ENCODE data around the gene NDUFS6. TPM values are rescaled to one million over a fixed set of nuclear protein-coding genes. Genes with fewer than 3 reads are reported as not detected.

The NDUFS6 gene
- total RNA-seq, 4 donors from 2014 or later: 38.9 to 64.5 (median 51.2) TPM

GRCh38 chr5:1818784-1819183 is 17.6 kb downstream of the NDUFS6 start:
- TF ChIP-seq, protein P1, sequence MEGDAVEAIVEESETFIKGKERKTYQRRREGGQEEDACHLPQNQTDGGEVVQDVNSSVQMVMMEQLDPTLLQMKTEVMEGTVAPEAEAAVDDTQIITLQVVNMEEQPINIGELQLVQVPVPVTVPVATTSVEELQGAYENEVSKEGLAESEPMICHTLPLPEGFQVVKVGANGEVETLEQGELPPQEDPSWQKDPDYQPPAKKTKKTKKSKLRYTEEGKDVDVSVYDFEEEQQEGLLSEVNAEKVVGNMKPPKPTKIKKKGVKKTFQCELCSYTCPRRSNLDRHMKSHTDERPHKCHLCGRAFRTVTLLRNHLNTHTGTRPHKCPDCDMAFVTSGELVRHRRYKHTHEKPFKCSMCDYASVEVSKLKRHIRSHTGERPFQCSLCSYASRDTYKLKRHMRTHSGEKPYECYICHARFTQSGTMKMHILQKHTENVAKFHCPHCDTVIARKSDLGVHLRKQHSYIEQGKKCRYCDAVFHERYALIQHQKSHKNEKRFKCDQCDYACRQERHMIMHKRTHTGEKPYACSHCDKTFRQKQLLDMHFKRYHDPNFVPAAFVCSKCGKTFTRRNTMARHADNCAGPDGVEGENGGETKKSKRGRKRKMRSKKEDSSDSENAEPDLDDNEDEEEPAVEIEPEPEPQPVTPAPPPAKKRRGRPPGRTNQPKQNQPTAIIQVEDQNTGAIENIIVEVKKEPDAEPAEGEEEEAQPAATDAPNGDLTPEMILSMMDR (IDR thresholded peaks at IDR 0.05): no peak
- no peak for TF ChIP-seq POLR2AphosphoS5 (IDR thresholded peaks at IDR 0.05)
- no peak for TF ChIP-seq POLR2A (IDR thresholded peaks at IDR 0.05)
- TF ChIP-seq EP300 (IDR thresholded peaks at IDR 0.05): no peak
- H3K36me3 ChIP-seq: peaks cover 88% of the 10 kb centered on the region
- H3K27me3 ChIP-seq: no peaks in the 10 kb centered on the region
- H3K27ac ChIP-seq: no peak overlapping the region
- no peak overlapping the region for H3K4me3 ChIP-seq
- 88% methylated on average over 5 of the region's 5 CpGs for WGBS
- no peak for DNase-seq (ENCODE audit: low spot score in 2 of 2)
- H3K4me1 ChIP-seq: no peaks in the 10 kb centered on the region
- no peaks in the 10 kb centered on the region for H3K9me3 ChIP-seq

GRCh38 chr5:1819458-1819857 is 18.3 kb downstream of the NDUFS6 start:
- TF ChIP-seq POLR2A (IDR thresholded peaks at IDR 0.05) (no peak), EP300 (IDR thresholded peaks at IDR 0.05) (no peak), POLR2AphosphoS5 (IDR thresholded peaks at IDR 0.05) (no peak)
- TF ChIP-seq, protein P1 (IDR thresholded peaks at IDR 0.05): no peak
- H3K4me3 ChIP-seq: no peak overlapping the region
- no peaks in the 10 kb centered on the region for H3K9me3 ChIP-seq
- no peaks in the 10 kb centered on the region for H3K4me1 ChIP-seq
- WGBS: 94% methylated on average over 2 of the region's 2 CpGs
- H3K27me3 ChIP-seq: no peaks in the 10 kb centered on the region
- peaks cover 86% of the 10 kb centered on the region for H3K36me3 ChIP-seq
- DNase-seq (ENCODE audit: low spot score in 2 of 2): peak in 1 of 2 donors; percentile 20
- no peak overlapping the region for H3K27ac ChIP-seq

DNA sequence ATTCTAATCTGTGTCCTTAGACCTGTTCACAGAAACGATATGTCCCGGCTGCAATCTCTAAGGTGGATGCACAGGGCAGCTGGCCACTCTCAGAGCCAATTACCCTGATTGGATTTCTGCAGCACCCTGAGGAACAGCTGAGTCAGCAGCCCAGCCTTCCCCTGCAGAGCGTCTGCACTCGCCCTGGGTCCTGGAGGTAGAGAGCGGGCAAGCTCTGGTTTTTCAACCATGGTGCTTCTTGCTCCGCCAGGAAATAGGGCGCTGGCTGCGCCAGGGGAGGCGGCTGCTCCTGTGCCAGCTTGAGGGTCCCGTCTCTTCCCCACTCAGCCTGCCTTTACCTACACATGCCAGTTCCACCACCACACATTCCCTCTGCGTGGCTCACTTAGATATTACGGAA is 19.2 kb downstream of the NDUFS6 start:
- peaks cover 86% of the 10 kb centered on the region for H3K36me3 ChIP-seq
- no peaks in the 10 kb centered on the region for H3K9me3 ChIP-seq
- TF ChIP-seq POLR2A (IDR thresholded peaks at IDR 0.05) (no peak), POLR2AphosphoS5 (IDR thresholded peaks at IDR 0.05) (no peak), EP300 (IDR thresholded peaks at IDR 0.05) (no peak)
- TF ChIP-seq, protein P1 (IDR thresholded peaks at IDR 0.05): no peak
- no peak overlapping the region for H3K4me3 ChIP-seq
- no peaks in the 10 kb centered on the region for H3K4me1 ChIP-seq
- no peak overlapping the region for H3K27ac ChIP-seq
- WGBS: 88% methylated on average over 12 of the region's 12 CpGs
- no peak for DNase-seq (ENCODE audit: low spot score in 2 of 2)
- H3K27me3 ChIP-seq: no peaks in the 10 kb centered on the region

DNA sequence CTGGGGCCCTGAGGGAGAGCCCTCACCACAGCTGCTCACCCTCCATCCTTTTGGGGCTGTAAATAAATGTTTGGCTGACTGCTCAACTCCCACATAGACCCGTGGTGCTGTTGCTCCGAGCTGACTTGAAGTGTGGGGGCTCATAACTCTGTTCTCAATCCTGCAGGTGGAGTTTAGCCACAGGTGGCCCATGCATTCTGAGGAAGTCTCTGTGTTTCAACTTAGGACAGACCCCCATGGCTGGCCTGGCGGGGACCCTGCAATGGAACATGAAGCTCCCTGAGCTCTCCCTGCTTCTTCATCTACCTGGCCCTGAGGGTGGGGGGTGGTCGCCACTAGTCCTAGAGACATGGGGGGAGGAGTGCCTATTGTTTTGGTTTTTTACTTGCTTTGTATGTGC is 19.7 kb downstream of the NDUFS6 start:
- Histone ChIP-seq H3K27me3 (no peaks in the 10 kb centered on the region), H3K4me3 (no peak overlapping the region), H3K9me3 (no peaks in the 10 kb centered on the region), H3K27ac (no peak overlapping the region), H3K4me1 (no peaks in the 10 kb centered on the region), H3K36me3 (peaks cover 82% of the 10 kb centered on the region)
- TF ChIP-seq EP300 (IDR thresholded peaks at IDR 0.05): no peak
- TF ChIP-seq POLR2A (IDR thresholded peaks at IDR 0.05): no peak
- no peak for TF ChIP-seq POLR2AphosphoS5 (IDR thresholded peaks at IDR 0.05)
- TF ChIP-seq, protein P1 (IDR thresholded peaks at IDR 0.05): no peak
- no peak for DNase-seq (ENCODE audit: low spot score in 2 of 2)
- WGBS: 89% methylated on average over 4 of the region's 4 CpGs

- Histone ChIP-seq H3K4me1 (no peaks in the 10 kb centered on the region), H3K27ac (no peak overlapping the region), H3K27me3 (no peaks in the 10 kb centered on the region), H3K4me3 (no peak overlapping the region), H3K36me3 (peaks cover 72% of the 10 kb centered on the region), H3K9me3 (no peaks in the 10 kb centered on the region)
- no peak for TF ChIP-seq EP300 (IDR thresholded peaks at IDR 0.05)
- TF ChIP-seq POLR2AphosphoS5 (IDR thresholded peaks at IDR 0.05): no peak
- TF ChIP-seq, protein P1 (IDR thresholded peaks at IDR 0.05): no peak
- TF ChIP-seq POLR2A (IDR thresholded peaks at IDR 0.05): no peak
- WGBS: 96% methylated on average over 8 of the region's 8 CpGs
- DNase-seq (ENCODE audit: low spot score in 2 of 2): no peak
These were observed 20.7 kb downstream of the NDUFS6 start for GRCh38 chr5:1821862-1822261.
